Testis (tissue), 3 donors: ENCODE results near the gene ZFP30. TPM values are rescaled to one million over a fixed set of nuclear protein-coding genes. Genes with fewer than 3 reads are reported as not detected.
"Not testable (repeated sequence)": the region's sequence is repeated elsewhere in the genome, so short reads cannot be mapped to it uniquely, and the experiment has no call there.

ENCODE experiments used
- DNase-seq: peaks from one replicate; pipeline ENCODE4 v3.0.0-alpha.2; 2019
- H3K27ac ChIP-seq, 2 donors: fragments of 200-600 bp; sonication (generic); one replicate each; pipeline ENCODE4 v1.5.1; 2019
- H3K27me3 ChIP-seq: fragments of 200-600 bp; sonication (generic); one replicate; pipeline ENCODE4 v1.5.1; 2019
- H3K36me3 ChIP-seq: fragments of 200-600 bp; sonication (generic); one replicate; pipeline ENCODE4 v1.5.1; 2017; ENCODE audit warnings: low read depth; ENCODE audit errors: missing control alignments
- H3K4me1 ChIP-seq: fragments of 200-600 bp; sonication (generic); one replicate; pipeline ENCODE4 v1.5.1; 2019
- H3K4me3 ChIP-seq, 2 donors: fragments of 200-600 bp; sonication (generic); one replicate each; pipeline ENCODE4 v1.5.1; 2017 to 2019
- H3K9me3 ChIP-seq: fragments of 200-600 bp; sonication (generic); one replicate; pipeline ENCODE4 v1.5.1; 2017
- POLR2A ChIP-seq: fragments of 450-650 bp; IDR thresholded peaks from one replicate; pipeline ENCODE4 v1.6.1; 2017; ENCODE audit warnings: antibody characterized with exemption, mild to moderate bottlenecking, moderate library complexity
- WGBS, 2 donors: methylation state at CpG; one replicate each; pipeline ENCODE4 v1.1.5; 2018; 5-methylcytosine and 5-hydroxymethylcytosine counted together
- intact Hi-C: fragments of 100-400 bp; cut with DNase I; formaldehyde crosslinking; loops from one replicate; pipeline ENCODE4 v1.15.1; 2023; ENCODE audit warnings: low total_unique reads
- polyA plus RNA-seq: library from polyadenylated mRNA; stranded (reverse); fragments of 350-450 nt; fragmentation: Illumina TruSeq; extraction: RNeasy Lipid Tissue Mini Kit (QIAGEN cat#74804); gene quantifications from one replicate; pipeline ENCODE4 v1.2.3, GENCODE V29; 2014; ENCODE audit warnings: low read depth, low replicate concordance; ENCODE audit not compliant: insufficient read depth
- total RNA-seq, 2 donors: library from RNA; depleted of rRNA; stranded (reverse); fragments of >200 nt; gene quantifications; one replicate each; pipeline ENCODE4 v1.2.3, GENCODE V29; 2016
- TF ChIP-seq, protein P1 (sequence below), 3 experiments: fragments of 450-650 bp in 2 of 3; fragments of 200-600 bp in 1 of 3; sonication (generic) in 1 of 3; IDR thresholded peaks; one replicate each; pipeline ENCODE4 v1.5.1; 2016 to 2019; ENCODE audit warnings: antibody characterized with exemption in 3 of 3, mild to moderate bottlenecking in 2 of 3, moderate library complexity in 1 of 3

ZFP30 gene
- total and polyA plus RNA-seq, 3 donors from 2014 or later, result 13.7 to 36.2 (median 19.6) TPM

DNA sequence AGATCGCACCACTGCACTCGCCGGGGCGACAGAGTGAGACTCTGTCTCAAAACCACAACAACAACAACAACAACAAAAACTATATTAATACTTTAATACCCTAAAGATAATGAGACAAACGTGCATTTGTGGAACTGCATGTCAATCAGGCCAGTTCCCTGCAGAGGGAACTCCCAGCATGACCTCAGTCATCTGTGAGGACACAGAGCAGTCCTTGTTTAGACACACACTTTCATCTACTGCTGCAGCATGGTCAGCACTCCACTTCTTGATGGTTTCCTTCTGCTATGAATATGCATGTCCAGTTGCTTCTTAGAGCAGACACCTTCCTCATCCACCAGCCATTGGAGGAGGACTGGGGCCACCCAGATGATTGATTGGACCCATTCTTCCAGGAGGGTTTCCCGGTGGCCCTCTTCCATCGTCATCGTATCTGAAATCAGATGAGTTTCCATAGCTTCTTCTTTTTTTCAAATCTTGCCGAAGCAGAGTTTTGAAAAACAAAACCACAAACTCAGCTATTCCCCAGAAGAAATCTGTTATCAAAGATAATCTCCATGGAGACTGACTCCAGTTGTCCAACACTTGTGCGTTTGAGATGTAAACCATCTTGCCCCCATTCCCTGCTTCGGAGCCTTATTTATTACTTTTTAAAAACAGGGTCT, 37.8 kb upstream of the ZFP30 start:
- no peaks in the 10 kb centered on the region for H3K4me1 ChIP-seq
- TF ChIP-seq, protein P1, sequence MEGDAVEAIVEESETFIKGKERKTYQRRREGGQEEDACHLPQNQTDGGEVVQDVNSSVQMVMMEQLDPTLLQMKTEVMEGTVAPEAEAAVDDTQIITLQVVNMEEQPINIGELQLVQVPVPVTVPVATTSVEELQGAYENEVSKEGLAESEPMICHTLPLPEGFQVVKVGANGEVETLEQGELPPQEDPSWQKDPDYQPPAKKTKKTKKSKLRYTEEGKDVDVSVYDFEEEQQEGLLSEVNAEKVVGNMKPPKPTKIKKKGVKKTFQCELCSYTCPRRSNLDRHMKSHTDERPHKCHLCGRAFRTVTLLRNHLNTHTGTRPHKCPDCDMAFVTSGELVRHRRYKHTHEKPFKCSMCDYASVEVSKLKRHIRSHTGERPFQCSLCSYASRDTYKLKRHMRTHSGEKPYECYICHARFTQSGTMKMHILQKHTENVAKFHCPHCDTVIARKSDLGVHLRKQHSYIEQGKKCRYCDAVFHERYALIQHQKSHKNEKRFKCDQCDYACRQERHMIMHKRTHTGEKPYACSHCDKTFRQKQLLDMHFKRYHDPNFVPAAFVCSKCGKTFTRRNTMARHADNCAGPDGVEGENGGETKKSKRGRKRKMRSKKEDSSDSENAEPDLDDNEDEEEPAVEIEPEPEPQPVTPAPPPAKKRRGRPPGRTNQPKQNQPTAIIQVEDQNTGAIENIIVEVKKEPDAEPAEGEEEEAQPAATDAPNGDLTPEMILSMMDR (IDR thresholded peaks at IDR 0.05), result no peak
- no peak for TF ChIP-seq POLR2A
- intact Hi-C loops, result no loop called here
- WGBS, 2 donors, result 54 to 63% methylated on average over 11 of the region's 11 CpGs
- no peak overlapping the region for H3K27ac ChIP-seq
- H3K36me3 ChIP-seq, result no peaks in the 10 kb centered on the region
- DNase-seq, result no peak
- H3K4me3 ChIP-seq, result peak overlapping the region; percentile 76
- no peaks in the 10 kb centered on the region for H3K27me3 ChIP-seq
- no peaks in the 10 kb centered on the region for H3K9me3 ChIP-seq

DNA sequence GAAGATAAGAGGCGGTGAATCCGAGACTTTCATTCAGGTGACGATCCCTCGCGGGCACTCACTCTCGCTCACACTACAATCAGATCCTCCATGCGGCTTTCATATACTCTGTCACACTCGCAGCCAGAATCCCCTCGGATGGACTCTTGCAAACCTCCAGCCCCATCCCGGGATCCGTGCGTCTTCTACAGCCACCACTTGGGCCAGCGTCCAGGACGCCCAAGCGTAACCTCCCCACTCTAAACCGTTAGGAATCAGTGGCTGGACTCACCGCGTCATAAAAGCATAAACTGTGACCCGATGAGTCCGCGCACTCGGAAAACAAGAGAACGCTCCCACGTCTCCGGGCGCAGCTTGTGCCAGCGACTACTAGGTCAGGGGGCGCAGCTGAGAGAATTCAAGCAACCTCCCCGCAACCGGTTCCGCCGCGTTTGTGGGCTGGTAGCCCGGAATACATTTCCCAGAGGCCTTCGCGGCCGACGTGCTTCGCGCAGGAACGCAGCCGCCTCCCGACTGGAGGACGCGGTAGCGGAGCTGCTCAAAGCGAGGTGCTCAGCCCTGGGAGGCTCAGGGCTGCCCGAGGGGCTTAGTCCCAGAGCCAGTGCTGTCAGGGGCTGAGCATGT, 36.7 kb upstream of the ZFP30 start:
- no peaks in the 10 kb centered on the region for H3K9me3 ChIP-seq
- 0 to 1% methylated on average over 38 to 47 of the region's 48 CpGs for WGBS, 2 donors
- DNase-seq, result peak; percentile 90
- intact Hi-C loops, result no loop called here
- peak overlapping the region; percentile 83 to 89 for H3K27ac ChIP-seq
- H3K27me3 ChIP-seq, result no peaks in the 10 kb centered on the region
- H3K4me3 ChIP-seq, result peak overlapping the region; percentile 76
- TF ChIP-seq POLR2A, result no peak
- TF ChIP-seq, protein P1 (IDR thresholded peaks at IDR 0.05), result no peak
- H3K4me1 ChIP-seq, result no peaks in the 10 kb centered on the region
- H3K36me3 ChIP-seq, result no peaks in the 10 kb centered on the region

- no peak for TF ChIP-seq POLR2A
- TF ChIP-seq, protein P1 (IDR thresholded peaks at IDR 0.05), result no peak
- intact Hi-C loops, result no loop called here
- no peaks in the 10 kb centered on the region for H3K36me3 ChIP-seq
- no peak overlapping the region for H3K27ac ChIP-seq
- WGBS, 2 donors, result 86 to 89% methylated on average over 3 of the region's 3 CpGs
- no peak for DNase-seq
- H3K4me3 ChIP-seq, result no peak overlapping the region
- H3K4me1 ChIP-seq, result no peaks in the 10 kb centered on the region
- H3K27me3 ChIP-seq, result no peaks in the 10 kb centered on the region
- no peaks in the 10 kb centered on the region for H3K9me3 ChIP-seq
Observed at GRCh38 chr19:37683520-37683919, 28.3 kb upstream of the ZFP30 start.

DNA sequence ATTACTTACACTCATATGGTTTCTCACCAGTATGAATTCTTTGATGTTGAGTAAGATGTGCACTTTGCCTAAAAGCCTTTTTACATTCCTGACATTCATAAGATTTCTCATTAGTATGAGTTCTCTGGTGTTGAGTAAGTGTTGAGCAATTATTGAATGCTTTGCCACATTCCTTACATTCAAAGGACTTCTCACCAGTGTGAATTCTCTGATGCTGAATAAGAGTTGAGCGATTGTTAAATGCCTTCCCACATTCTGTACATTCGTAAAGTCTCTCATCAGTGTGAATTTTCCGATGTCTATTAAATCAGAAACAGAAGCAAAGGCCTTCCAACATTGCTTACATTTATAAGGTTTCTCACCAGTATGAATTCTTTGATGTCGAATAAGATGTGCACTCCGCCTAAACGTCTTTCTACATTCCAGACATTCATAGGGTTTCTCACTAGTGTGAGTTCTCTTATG, 14.2 kb upstream of the ZFP30 start:
- intact Hi-C loops, result no loop called here
- Histone ChIP-seq H3K4me3 (no peak overlapping the region), H3K27me3 (no peaks in the 10 kb centered on the region), H3K9me3 (peaks cover 4% of the 10 kb centered on the region), H3K4me1 (no peaks in the 10 kb centered on the region), H3K27ac (no peak overlapping the region), H3K36me3 (no peaks in the 10 kb centered on the region)
- WGBS, 2 donors, result 90 to 92% methylated on average over 6 of the region's 6 CpGs
- TF ChIP-seq, protein P1 (IDR thresholded peaks at IDR 0.05), result no peak
- TF ChIP-seq POLR2A, result no peak
- DNase-seq, result no peak

- intact Hi-C loops, DNase-seq, H3K9me3 ChIP-seq: not testable (repeated sequence)
Observed at GRCh38 chr19:37657157-37657556, 1.9 kb upstream of the ZFP30 start.

More at GRCh38 chr19:37657157-37657556, 1.9 kb upstream of the ZFP30 start:
- H3K27me3 ChIP-seq, H3K36me3 ChIP-seq, H3K27ac ChIP-seq, H3K4me1 ChIP-seq: not testable (repeated sequence)
- H3K4me3 ChIP-seq, result peak overlapping the region in 1 of 2 donors; percentile 70
- WGBS, 2 donors, result 56 to 83% methylated on average over 8 of the region's 8 CpGs
